GM18867 (cell line): ENCODE data around the gene RETN.

ENCODE experiments used
- ATAC-seq: cut with Tn5 transposase; IDR thresholded peaks from one replicate; pipeline ENCODE4 v1.9.1; 2021; ENCODE audit warnings: mild to moderate bottlenecking, moderate library complexity; ENCODE audit not compliant: unreplicated experiment

RETN gene

GRCh38 chr19:7657131-7657751 is 11.6 kb upstream of the RETN start:
- no peak for ATAC-seq

- ATAC-seq, result peak; percentile 82
Observed at GRCh38 chr19:7658219-7658686, 10.6 kb upstream of the RETN start.

- no peak for ATAC-seq
Observed at GRCh38 chr19:7661744-7662538, 6.9 kb upstream of the RETN start.

- ATAC-seq, result no peak
Observed at GRCh38 chr19:7662657-7663056, 6.2 kb upstream of the RETN start.

- ATAC-seq, result no peak
Observed at GRCh38 chr19:7663706-7664105, 5.1 kb upstream of the RETN start.

GRCh38 chr19:7665076-7665475 is 3.8 kb upstream of the RETN start:
- ATAC-seq, result no peak

GRCh38 chr19:7669641-7670040 is 792 bp downstream of the RETN start:
- ATAC-seq, result no peak

DNA sequence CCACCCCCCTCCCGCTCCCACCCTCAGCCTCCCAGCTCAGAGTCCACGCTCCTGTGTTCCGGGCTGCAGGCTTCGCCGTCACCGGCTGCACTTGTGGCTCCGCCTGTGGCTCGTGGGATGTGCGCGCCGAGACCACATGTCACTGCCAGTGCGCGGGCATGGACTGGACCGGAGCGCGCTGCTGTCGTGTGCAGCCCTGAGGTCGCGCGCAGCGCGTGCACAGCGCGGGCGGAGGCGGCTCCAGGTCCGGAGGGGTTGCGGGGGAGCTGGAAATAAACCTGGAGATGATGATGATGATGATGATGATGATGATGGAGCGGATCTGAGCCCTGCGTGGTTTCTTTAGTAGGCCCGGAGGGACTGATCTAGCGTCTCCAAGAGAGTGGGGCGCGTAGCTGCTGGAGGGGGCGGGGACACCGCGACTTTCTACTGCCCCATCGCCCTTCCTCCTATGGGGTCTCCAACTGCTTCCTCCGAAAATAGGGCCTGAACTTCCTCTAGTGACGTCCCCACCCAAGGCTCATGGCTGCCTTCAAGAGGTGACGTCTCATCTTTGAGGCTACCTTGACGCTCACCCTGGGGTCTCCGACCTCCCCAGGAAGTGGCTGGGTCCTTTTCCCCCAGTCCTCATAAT is 1.4 kb downstream of the RETN start:
- no peak for ATAC-seq

DNA sequence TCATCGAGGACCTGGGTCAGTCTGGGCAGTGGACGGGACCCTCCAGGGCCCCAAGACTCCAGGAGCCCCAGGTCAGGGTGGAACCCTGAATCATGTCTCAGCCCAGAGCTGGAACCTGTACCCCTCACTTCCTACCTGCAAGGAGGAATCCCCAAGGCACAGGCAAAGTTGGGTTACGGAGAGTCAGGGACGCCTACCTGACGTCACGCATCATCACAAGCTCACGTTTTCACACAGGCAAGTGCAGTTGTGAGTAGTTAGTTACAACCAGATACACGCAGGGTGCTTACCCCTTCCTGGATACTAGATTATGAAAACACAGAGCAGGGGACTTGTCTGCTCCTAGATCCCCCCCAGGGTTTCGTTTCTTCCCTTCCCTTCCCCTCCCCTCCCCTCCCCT is 1.9 kb downstream of the RETN start:
- ATAC-seq, result no peak

DNA sequence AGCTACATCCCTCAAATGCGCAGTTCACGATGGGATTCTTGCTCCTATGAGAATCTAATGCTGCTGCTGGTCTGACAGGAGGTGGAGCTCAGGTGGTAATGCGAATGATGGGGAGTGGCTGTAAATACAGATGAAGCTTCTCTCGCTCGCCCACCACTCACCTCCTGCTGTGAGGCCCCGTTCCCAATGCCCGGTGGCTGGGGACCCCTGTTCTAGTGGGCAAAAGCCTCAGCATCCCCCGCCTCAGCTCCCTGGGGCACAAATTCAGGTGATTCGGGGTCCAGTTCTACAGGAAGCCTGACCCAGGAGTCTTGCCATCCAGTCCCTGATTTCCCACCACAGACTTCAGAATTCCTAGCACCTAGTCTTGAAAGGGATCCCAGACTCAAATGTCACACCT is 3.7 kb downstream of the RETN start:
- ATAC-seq, result no peak

GRCh38 chr19:7674010-7675005 is 5.5 kb downstream of the RETN start:
- no peak for ATAC-seq

DNA sequence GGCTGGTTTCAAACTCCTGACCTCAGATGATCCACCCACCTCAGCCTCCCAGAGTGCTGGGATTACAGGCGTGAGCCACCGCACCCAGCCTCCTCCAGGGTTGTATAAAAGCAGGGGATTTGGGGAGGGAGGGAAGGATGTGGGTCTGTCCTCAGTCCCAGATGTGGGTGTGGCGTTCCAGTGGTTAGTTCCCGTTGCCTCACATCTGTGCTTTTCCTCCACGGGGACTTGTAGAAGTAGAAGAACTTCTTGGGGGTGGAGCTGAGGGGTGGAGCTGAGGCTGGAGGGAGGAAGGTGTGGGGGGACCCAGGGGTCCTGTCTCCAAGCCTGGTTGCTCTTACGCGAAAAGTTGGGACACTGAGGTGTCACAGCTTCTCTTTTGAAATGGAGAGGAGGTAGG is 7.5 kb downstream of the RETN start:
- ATAC-seq, result no peak

GRCh38 chr19:7676854-7677253 is 8.0 kb downstream of the RETN start, which contains the start of gene MCEMP1:
Gene MCEMP1 (plus strand): TSS chr19:7677090. CDS start chr19:7677121, 31 bp downstream.
- no peak for ATAC-seq

DNA sequence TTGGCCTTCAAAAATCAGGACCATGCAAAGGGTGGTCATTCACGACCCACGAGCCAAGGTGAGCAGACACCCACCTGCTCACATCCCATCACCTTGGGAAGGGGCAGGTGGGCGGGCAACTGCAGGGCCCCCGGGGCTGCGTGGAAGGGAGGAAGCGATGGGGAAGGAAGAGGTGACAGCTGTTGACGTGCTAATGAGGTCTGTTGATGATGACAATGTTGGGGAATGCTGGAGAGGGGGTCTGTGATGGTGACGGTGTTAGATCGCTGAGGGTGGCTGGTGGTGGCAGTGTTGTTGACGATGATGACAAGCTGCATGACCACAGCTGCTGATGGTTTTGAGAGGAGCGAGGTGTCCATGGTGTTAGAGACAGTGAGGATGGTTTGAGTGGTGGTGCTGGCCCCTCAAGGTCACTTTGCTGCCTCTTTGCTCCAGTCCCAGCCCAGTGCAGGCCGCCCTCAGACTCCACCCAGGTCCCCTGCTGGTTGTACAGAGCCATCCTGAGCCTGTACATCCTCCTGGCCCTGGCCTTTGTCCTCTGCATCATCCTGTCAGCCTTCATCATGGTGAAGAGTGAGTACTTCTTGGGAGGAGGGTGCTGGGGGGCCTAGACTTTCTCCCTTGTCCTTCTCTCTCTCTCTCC is 8.9 kb downstream of the RETN start:
- no peak for ATAC-seq

DNA sequence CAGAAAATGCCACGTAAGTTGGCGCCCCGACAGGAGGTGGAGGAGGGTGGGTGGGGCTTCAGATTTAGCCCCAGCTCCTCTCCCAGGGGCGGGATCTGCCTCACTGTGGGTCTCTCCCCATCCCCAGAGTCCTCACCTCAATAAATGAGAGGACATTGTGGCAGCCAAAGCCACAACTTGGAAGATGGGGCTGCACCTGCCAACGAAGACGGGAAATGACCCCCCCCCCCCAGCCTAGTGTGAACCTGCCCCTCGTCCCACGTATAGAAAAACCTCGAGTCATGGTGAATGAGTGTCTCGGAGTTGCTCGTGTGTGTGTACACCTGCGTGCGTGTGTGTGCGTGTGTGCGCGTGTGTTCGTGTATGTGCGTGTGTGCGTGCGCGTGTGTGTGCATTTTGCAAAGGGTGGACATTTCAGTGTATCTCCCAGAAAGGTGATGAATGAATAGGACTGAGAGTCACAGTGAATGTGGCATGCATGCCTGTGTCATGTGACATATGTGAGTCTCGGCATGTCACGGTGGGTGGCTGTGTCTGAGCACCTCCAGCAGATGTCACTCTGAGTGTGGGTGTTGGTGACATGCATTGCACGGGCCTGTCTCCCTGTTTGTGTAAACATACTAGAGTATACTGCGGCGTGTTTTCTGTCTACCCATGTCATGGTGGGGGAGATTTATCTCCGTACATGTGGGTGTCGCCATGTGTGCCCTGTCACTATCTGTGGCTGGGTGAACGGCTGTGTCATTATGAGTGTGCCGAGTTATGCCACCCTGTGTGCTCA is 10.3 kb downstream of the RETN start:
- peak; percentile 40 for ATAC-seq

- no peak for ATAC-seq
Observed at GRCh38 chr19:7679771-7680605, 11.1 kb downstream of the RETN start.

DNA sequence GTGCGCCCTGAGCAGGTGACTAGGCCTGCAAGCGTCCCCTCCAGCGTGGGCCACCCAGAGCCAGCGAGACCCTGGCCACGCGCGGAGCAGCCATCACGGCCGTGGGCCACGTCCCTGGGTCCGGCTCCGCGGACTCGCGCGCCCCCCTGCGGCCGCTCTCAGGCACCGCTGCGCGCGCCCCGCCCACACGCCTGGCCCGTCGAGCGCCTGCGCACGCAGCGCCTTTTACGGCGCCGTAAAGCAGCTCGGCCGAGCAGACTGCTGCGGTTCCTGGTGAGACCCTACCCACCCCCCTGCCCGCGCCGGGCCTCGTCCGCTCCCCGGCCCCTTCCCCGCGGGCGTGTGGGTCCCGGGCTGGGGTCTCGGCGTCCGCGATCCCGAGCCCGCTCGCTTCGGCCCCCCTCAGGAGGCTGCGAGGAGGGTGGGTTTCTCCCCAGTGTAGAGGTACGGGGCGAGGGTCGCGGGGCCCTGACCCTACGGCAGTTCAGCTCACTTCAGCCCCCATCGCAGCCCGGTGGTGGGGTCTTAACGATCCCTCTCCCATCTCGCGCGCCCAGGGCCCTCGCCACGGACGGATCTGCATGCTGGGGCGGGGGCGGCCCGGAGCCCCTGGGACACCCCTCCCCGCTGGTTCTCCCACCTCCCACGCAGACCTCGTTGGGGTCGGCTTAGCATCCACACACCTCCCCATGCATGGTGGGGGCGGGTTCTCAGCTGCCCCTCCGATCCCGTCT is 11.9 kb downstream of the RETN start, which contains the start of gene TRAPPC5:
TSS of gene TRAPPC5 (plus strand) at position 228 of the 734 bp plus-strand sequence. CDS start 1,421 bp downstream, outside the sequence.
- ATAC-seq, result peak; percentile 64
